ENCODE data around the gene PRR35.

The PRR35 gene

DNA sequence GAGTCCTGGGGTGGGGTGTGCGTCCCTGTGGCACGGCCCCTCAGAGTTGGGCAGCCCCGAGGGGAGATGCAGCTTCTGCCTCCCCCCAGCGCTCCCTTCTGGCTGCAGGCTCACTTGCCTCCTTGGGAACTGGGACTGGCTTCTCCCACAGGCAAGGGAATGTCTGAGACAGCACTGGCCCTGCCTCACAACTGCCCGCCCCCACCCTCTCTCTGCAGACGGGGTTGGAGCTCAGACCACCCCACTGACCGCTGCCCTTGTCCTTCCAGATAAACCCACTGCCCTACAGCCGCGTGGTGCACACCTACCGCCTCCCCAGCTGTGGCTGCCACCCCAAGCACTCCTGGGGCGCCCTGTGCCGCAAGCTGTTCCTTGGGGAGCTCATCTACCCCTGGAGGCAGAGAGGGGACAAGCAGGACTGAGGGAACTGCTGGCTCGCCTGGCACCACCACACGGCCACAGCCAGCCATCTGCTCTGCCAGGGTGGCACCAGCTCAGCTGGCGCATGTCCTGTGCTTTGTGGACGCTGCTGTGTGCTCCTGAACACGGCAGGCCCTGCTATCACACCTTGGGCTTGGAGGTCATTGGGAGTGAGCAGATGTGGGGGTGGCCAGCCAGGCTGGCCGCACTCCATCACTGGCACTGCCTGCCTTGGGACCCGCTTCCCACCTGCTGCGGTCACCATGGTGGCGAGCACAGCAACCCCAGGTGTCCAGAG is 22.6 kb downstream of the PRR35 start:
- H3K9ac ChIP-seq: peak overlapping the region in 10 of 11 experiments; percentile 22 to 66 (median 51); a peak in 16 of 22 replicates
- H3K27me3 ChIP-seq: no peaks in the 10 kb centered on the region
- peaks cover 29 to 63% (median 55%) of the 10 kb centered on the region in 10 experiments for H3K4me1 ChIP-seq
- peak overlapping the region; percentile 21 to 89 (median 75); a peak in 20 of 22 replicates for H3K4me2 ChIP-seq
- peaks cover 0 to 59% (median 26%) of the 10 kb centered on the region in 11 experiments; a peak in 14 of 22 replicates for H4K20me1 ChIP-seq
- H3K36me3 ChIP-seq: peaks cover 0 to 10% (median 0%) of the 10 kb centered on the region in 11 experiments; a peak in 2 of 22 replicates
- no peak overlapping the region for H3K4me3 ChIP-seq
- peak overlapping the region in 5 of 11 experiments; percentile 40 to 66 (median 58); a peak in 9 of 22 replicates for H3K27ac ChIP-seq
- H3K9me3 ChIP-seq (replicated peaks in 1 of 11): no peaks in the 10 kb centered on the region
- no peak for TF ChIP-seq Cebpa-rat (IDR thresholded peaks at IDR 0.05)

DNA sequence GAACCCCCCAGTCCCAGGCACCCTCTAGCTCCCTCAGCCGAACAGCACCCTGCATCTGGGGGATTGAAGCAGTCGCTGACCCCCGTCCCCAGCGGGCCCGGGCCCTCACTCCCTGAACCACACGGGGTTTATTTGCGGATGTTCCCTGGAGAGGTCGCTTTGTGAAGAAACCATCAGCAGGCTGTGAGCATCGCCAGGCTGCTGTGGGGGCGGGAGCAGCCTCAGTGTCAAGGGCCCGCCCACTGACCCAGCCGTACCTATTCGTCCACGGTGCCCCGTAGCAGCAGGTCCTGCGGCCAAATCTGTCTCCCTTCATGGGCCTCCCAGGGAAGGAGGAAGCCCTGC is 23.2 kb downstream of the PRR35 start:
- H3K27me3 ChIP-seq: no peaks in the 10 kb centered on the region

DNA sequence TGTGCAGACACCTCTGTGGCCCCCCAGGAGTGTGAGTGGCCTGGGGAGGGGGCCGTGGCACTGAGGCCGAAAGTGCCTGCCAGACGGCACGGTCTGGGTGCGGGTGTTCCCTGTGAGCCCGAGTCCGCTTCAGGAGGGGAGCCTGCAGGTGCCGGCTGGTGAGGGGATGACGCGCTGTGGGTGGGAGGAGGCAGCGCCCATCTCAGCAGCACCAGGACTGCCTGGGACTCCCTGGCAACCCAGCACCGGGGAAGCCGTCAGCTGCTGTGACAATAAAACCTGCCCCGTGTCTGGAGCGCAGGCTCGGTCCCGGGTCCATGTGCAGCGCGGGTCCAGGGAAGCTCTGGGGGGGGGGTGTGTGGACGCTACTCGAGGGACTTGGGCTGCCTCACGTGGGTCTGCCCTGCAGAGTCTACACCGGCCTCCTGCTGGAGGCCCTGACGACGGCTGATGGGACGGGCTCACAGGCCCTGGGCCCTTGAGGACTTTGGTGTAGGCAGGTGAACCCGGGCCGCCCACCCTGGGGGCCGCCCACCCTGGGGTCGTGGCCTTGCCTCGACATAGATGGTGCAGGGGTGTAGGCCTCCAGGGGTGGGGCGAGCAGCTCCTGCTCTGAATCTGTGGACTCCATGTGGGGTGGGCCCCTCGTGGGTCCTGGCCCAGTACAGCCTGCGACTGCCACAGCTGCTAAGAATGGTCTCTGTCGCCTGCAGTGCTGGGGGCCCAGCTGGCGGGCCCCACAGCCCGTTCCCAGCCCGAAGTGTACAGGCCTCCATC is 23.8 kb downstream of the PRR35 start:
- peak overlapping the region; percentile 21 to 89 (median 75) for H3K4me2 ChIP-seq
- no peak overlapping the region for H3K4me3 ChIP-seq
- H3K36me3 ChIP-seq: peaks cover 0 to 8% (median 0%) of the 10 kb centered on the region in 11 experiments; a peak in 2 of 22 replicates
- no peak for TF ChIP-seq Cebpa-rat (IDR thresholded peaks at IDR 0.05)
- peak overlapping the region in 10 of 11 experiments; percentile 22 to 66 (median 51); a peak in 17 of 22 replicates for H3K9ac ChIP-seq
- peak overlapping the region in 4 of 11 experiments; percentile 25 to 66 (median 59); a peak in 5 of 22 replicates for H3K27ac ChIP-seq
- H4K20me1 ChIP-seq: peaks cover 0 to 57% (median 22%) of the 10 kb centered on the region in 11 experiments; a peak in 12 of 22 replicates
- no peaks in the 10 kb centered on the region for H3K27me3 ChIP-seq
- H3K9me3 ChIP-seq (replicated peaks in 1 of 11): no peaks in the 10 kb centered on the region
- H3K4me1 ChIP-seq: peaks cover 30 to 59% (median 49%) of the 10 kb centered on the region in 10 experiments

More for the DNA sequence above, 23.2 kb downstream of the PRR35 start:
- TF ChIP-seq Cebpa-rat (IDR thresholded peaks at IDR 0.05): no peak
- peak overlapping the region; percentile 21 to 89 (median 75) for H3K4me2 ChIP-seq
- H3K4me3 ChIP-seq: no peak overlapping the region
- H3K27ac ChIP-seq: peak overlapping the region in 5 of 11 experiments; percentile 40 to 66 (median 58); a peak in 9 of 22 replicates
- peak overlapping the region in 10 of 11 experiments; percentile 22 to 66 (median 51); a peak in 17 of 22 replicates for H3K9ac ChIP-seq
- H4K20me1 ChIP-seq: peaks cover 0 to 58% (median 24%) of the 10 kb centered on the region in 11 experiments; a peak in 13 of 22 replicates
- H3K9me3 ChIP-seq (replicated peaks in 1 of 11): no peaks in the 10 kb centered on the region
- peaks cover 33 to 62% (median 53%) of the 10 kb centered on the region in 10 experiments for H3K4me1 ChIP-seq
- H3K36me3 ChIP-seq: peaks cover 0 to 8% (median 0%) of the 10 kb centered on the region in 11 experiments; a peak in 2 of 22 replicates

DNA sequence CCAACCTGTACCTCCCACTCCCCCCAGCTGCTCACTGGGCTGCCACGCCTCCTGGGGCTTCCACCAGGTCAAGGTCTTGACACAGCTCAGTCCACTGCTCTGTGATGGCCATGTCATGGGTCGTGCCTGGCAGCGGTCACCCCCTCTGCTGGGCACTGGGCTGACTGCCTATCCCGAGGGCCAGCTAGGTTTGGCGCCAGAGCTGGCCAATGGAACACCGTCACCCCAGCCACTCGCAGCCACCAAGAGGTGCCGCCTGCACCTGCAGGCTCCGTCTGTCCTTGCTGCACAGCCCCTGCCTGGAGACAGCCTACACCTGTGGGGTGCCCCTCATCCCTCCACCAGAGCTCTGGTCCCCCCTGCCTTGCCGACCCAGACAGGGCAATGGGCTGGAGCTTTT is 25.2 kb downstream of the PRR35 start:
- peaks cover 30 to 52% (median 43%) of the 10 kb centered on the region in 10 experiments for H3K4me1 ChIP-seq
- H3K9me3 ChIP-seq (replicated peaks in 1 of 11): no peaks in the 10 kb centered on the region
- TF ChIP-seq Cebpa-rat (IDR thresholded peaks at IDR 0.05): no peak
- no peak overlapping the region for H3K27ac ChIP-seq
- 0 out of 22 replicates have a peak overlapping the region, but pooled peaks of 2 of the 11 experiments have one; percentile 6 to 10 for H3K4me2 ChIP-seq
- H3K9ac ChIP-seq: peak overlapping the region in 1 of 11 experiments; percentile 41; a peak in 1 of 22 replicates
- no peaks in the 10 kb centered on the region for H3K27me3 ChIP-seq
- peaks cover 0 to 8% (median 0%) of the 10 kb centered on the region in 11 experiments; a peak in 2 of 22 replicates for H3K36me3 ChIP-seq
- H3K4me3 ChIP-seq: no peak overlapping the region
- H4K20me1 ChIP-seq: peaks cover 0 to 53% (median 22%) of the 10 kb centered on the region in 11 experiments; a peak in 15 of 22 replicates

DNA sequence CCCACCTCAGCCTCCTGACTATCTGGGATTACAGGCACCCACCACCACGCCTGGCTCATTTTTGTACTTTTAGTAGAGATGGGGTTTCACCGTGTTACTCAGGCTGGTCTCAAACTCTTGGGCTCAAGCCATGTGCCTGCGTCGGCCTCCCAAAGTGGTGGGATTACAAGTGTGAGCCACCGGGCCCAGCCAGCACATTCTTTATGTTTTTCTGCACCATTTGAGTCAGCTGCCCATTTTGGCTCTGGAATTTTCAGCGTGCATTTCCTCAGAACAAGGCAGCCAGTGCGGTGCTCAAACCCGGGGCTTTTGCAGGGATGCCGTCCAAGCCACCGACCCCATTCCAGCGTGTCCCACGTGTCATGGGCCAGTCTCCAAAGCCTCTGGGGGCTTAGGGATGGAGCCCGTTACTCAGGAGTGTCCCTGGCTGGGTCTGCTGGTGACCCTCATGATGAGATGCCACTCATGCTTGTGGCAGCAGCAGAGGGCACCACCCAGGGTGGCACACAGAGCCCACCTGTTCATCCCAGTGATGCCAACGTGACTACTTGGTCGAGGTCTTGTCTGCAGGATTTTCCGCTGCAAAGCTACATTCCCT is 26.0 kb downstream of the PRR35 start:
- H3K36me3 ChIP-seq: peaks cover 0 to 3% (median 0%) of the 10 kb centered on the region in 11 experiments; a peak in 2 of 22 replicates
- peaks cover 36 to 59% (median 50%) of the 10 kb centered on the region in 10 experiments for H3K4me1 ChIP-seq
- H3K9me3 ChIP-seq (replicated peaks in 1 of 11): no peaks in the 10 kb centered on the region
- peaks cover 7 to 57% (median 30%) of the 10 kb centered on the region in 11 experiments; a peak in 17 of 22 replicates for H4K20me1 ChIP-seq
- H3K27me3 ChIP-seq: no peaks in the 10 kb centered on the region
- no peak overlapping the region; a peak in 1 of 22 replicates for H3K27ac ChIP-seq
- no peak overlapping the region for H3K4me3 ChIP-seq
- peak overlapping the region in 7 of 11 experiments; percentile 91 to 99 (median 96); a peak in 9 of 22 replicates for H3K9ac ChIP-seq
- no peak for TF ChIP-seq Cebpa-rat (IDR thresholded peaks at IDR 0.05)
- H3K4me2 ChIP-seq: peak overlapping the region in 8 of 11 experiments; percentile 4 to 100 (median 94); a peak in 12 of 22 replicates

DNA sequence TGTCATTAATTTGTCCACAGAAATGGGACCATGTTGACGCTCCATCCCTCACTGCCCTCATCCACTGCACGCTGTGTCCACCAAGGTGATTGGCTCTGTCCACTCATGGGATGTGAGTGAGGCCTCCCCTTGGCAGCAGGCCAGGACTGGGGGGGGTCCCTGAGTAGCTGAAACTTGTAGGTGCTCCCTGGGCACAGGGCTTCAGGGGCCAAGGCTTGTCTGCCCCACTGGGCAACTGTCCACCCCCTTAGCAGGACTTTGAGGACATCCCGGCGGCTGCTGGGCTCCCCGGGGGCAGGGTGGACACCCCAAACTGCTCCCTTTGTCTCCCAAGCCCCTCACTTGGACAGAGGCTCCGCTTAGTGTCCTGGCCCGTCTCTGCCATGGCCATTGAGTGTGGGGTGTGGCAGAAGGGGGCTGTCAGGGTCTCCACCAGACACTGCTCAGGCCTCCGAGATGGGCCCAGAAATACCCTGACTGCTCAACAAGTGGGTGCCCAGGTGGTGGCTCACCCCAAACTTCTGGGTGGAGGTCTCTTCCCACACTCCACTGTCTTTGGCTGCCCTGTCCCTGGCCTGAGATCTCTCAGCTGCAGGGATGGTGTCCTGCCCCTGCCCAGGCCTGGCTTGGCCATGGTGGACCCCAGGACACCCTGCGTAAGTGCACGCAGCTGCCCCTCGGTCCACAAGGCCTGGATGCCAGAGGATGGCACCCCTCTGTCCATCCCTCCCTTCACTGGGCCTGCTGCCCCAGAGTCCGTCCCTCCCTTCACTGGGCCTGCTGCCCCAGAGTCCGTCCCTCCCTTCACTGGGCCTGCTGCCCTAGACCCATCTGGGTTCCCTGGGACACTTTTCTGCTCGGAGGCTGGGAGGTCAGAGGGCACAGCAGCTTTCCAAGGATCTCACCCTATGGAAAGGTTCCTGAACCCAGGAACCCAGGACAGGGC is 26.7 kb downstream of the PRR35 start:
- peaks cover 44 to 67% (median 58%) of the 10 kb centered on the region in 10 experiments for H3K4me1 ChIP-seq
- H3K36me3 ChIP-seq: peaks cover 0 to 3% (median 0%) of the 10 kb centered on the region in 11 experiments; a peak in 1 of 22 replicates
- H3K4me2 ChIP-seq: peak overlapping the region; percentile 87 to 100 (median 94)
- H3K27ac ChIP-seq: peak overlapping the region in 10 of 11 experiments; percentile 91 to 99 (median 96); a peak in 18 of 22 replicates
- H4K20me1 ChIP-seq: peaks cover 13 to 65% (median 33%) of the 10 kb centered on the region in 11 experiments; a peak in 19 of 22 replicates
- no peak for TF ChIP-seq Cebpa-rat (IDR thresholded peaks at IDR 0.05)
- peak overlapping the region in 9 of 10 experiments; percentile 80 to 97 (median 90); a peak in 16 of 20 replicates for H3K4me3 ChIP-seq
- peak overlapping the region; percentile 91 to 99 (median 96) for H3K9ac ChIP-seq
- no peaks in the 10 kb centered on the region for H3K9me3 ChIP-seq (replicated peaks in 1 of 11)
- H3K27me3 ChIP-seq: no peaks in the 10 kb centered on the region

DNA sequence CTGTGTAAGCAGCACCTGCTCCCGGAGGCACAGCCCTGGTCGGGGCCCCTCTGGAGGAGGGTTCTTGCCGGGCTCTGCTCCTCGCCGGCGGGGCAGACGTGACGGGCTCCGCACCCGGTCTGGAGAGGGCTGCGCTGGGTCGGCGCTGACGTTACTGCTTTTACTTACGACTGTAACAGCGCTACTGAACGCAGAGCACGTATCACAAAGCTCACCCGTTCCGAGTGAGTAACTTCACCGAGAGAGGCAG is 28.4 kb downstream of the PRR35 start:
- no peak for TF ChIP-seq Cebpa-rat (IDR thresholded peaks at IDR 0.05)
- peak overlapping the region; percentile 79 to 97 (median 88) for H3K4me3 ChIP-seq
- peak overlapping the region; percentile 91 to 99 (median 96) for H3K27ac ChIP-seq
- peaks cover 55 to 70% (median 61%) of the 10 kb centered on the region in 10 experiments for H3K4me1 ChIP-seq
- H3K27me3 ChIP-seq: no peaks in the 10 kb centered on the region
- H3K4me2 ChIP-seq: peak overlapping the region; percentile 87 to 100 (median 94)
- H3K9me3 ChIP-seq (replicated peaks in 1 of 11): no peaks in the 10 kb centered on the region
- peaks cover 0 to 5% (median 0%) of the 10 kb centered on the region in 11 experiments; a peak in 5 of 22 replicates for H3K36me3 ChIP-seq
- H4K20me1 ChIP-seq: peaks cover 25 to 72% (median 40%) of the 10 kb centered on the region in 11 experiments; a peak in 19 of 22 replicates
- peak overlapping the region; percentile 91 to 99 (median 96) for H3K9ac ChIP-seq
